Panc1 (cell line): ENCODE results near the gene ZYX. TPM values are rescaled to one million over a fixed set of nuclear protein-coding genes. Genes with fewer than 3 reads are reported as not detected.

Source experiments
- ATAC-seq: fragments of 200-7000 bp; cut with Tn5 transposase; 2 replicates; pipeline ENCODE4 v1.9.1; 2020; ENCODE audit warnings: mild to moderate bottlenecking, moderate library complexity
- BruUV-seq: library from RNA; stranded (reverse); fragments of 400-500 nt; replicated peaks from 2 replicates; lab custom pipeline; 2021; lab: Mats Ljungman, UMichigan
- CTCF ChIA-PET: fragments of 300-600 bp; sonication (Branson Sonifier 250); formaldehyde crosslinking; loops from one replicate; lab custom pipeline; 2022; ENCODE audit warnings: antibody characterized with exemption; lab: Charles Lee
- POLR2A ChIA-PET: fragments of 300-600 bp; sonication (Branson Sonifier 250); formaldehyde crosslinking; loops from one replicate; lab custom pipeline; 2022; ENCODE audit warnings: antibody characterized with exemption; lab: Charles Lee
- DNase-seq: peaks from one replicate; pipeline ENCODE4 v3.0.0-alpha.2; 2010; ENCODE audit warnings: low read depth, low spot score
- H3K27ac ChIP-seq: 2 replicates; pipeline ENCODE4 v1.5.1; 2011; ENCODE audit warnings: mild to moderate bottlenecking, low read length, inconsistent platforms
- H3K27me3 ChIP-seq: fragments of 200-500 bp; sonication (Bioruptor generic); 2 replicates; pipeline ENCODE4 v1.6.0; 2014; ENCODE audit warnings: low read length, inconsistent platforms; ENCODE audit not compliant: control insufficient read depth, insufficient read depth
- H3K36me3 ChIP-seq: fragments of 200-500 bp; sonication (Bioruptor generic); 2 replicates; pipeline ENCODE4 v1.5.1; 2014; ENCODE audit warnings: inconsistent platforms, mild to moderate bottlenecking, low read length, moderate library complexity; ENCODE audit not compliant: control insufficient read depth, insufficient read depth
- H3K4me1 ChIP-seq: 2 replicates; pipeline ENCODE4 v1.5.1; 2011; ENCODE audit warnings: inconsistent platforms, mild to moderate bottlenecking, low read length, moderate library complexity; ENCODE audit not compliant: control insufficient read depth, insufficient read depth
- H3K4me3 ChIP-seq, 2 experiments: 2 replicates each; pipeline ENCODE4 v1.5.1; 2011 to 2012; ENCODE audit warnings: low read depth in 2 of 2, low read length in 2 of 2, mild to moderate bottlenecking in 2 of 2, inconsistent platforms in 1 of 2, moderate library complexity in 1 of 2
- H3K9me3 ChIP-seq: fragments of 200-500 bp; sonication (Bioruptor generic); 2 replicates; pipeline ENCODE4 v1.5.1; 2014; ENCODE audit warnings: low read depth, mild to moderate bottlenecking, inconsistent platforms, low read length, moderate library complexity; ENCODE audit not compliant: control insufficient read depth, insufficient read depth
- CTCF ChIP-seq: fragments of 450-650 bp; IDR thresholded peaks from 2 replicates; pipeline ENCODE4 v1.5.1; 2017; ENCODE audit warnings: mild to moderate bottlenecking
- POLR2AphosphoS5 ChIP-seq: IDR thresholded peaks from 2 replicates; pipeline ENCODE4 v1.6.1; 2012; ENCODE audit warnings: mild to moderate bottlenecking, low read depth, low read length, moderate library complexity
- SIN3A ChIP-seq: IDR thresholded peaks from 2 replicates; pipeline ENCODE4 v1.6.1; 2012; ENCODE audit warnings: low read depth, mild to moderate bottlenecking, low read length, moderate library complexity, borderline replicate concordance; ENCODE audit not compliant: insufficient read depth
- TCF7L2 ChIP-seq: IDR thresholded peaks from 2 replicates; pipeline ENCODE4 v1.6.1; 2011; ENCODE audit warnings: mild to moderate bottlenecking, low read depth, low read length, inconsistent platforms
- in situ Hi-C: cut with HindIII; loops from 2 replicates; pipeline ENCODE4 v1.10.0; 2016; ENCODE audit warnings: low sequenced_read_pairs, low pct_unique_long_range_greater_than_20kb
- intact Hi-C: fragments of 100-400 bp; cut with micrococcal nuclease; formaldehyde crosslinking; loops from one replicate; pipeline ENCODE4 v1.10.0; 2022; ENCODE audit not compliant: unreplicated experiment
- total RNA-seq: library from RNA; stranded (reverse); gene quantifications from one replicate; pipeline ENCODE4 v1.2.1, GENCODE V29; 2021; ENCODE audit not compliant: unreplicated experiment
- TF ChIP-seq, protein P1 (sequence below), 2 experiments: IDR thresholded peaks; 2 replicates each; pipeline ENCODE4 v1.6.1; 2011 to 2012; ENCODE audit warnings: low read depth in 2 of 2, control low read depth in 1 of 2, low read length in 1 of 2, mild to moderate bottlenecking in 1 of 2, moderate library complexity in 1 of 2; ENCODE audit not compliant: insufficient read depth in 1 of 2

Gene ZYX
- total RNA-seq, 1 experiment from 2014 or later, result 169 TPM

DNA sequence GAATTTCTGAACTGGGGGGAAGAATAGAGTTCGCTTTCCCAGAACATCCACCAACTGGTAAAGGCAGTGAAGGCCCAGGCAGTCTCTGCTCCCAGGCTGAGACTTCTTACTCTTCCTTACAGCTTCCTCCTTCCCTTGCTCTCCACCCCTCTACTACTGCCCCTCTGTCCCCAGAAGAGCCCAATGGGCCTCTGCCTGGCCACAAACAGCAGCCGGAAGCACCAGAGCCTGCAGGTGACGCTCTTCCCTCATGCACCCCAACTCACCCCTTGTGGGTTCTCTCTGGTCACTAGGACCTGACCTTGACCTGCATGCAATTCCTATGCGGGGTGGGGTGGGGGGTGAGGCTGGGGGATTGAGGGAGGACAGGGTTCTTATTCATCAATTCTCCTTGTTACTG is 35.1 kb upstream of the ZYX start:
- no peak for TF ChIP-seq POLR2AphosphoS5
- no peak for TF ChIP-seq TCF7L2
- TF ChIP-seq, protein P1, sequence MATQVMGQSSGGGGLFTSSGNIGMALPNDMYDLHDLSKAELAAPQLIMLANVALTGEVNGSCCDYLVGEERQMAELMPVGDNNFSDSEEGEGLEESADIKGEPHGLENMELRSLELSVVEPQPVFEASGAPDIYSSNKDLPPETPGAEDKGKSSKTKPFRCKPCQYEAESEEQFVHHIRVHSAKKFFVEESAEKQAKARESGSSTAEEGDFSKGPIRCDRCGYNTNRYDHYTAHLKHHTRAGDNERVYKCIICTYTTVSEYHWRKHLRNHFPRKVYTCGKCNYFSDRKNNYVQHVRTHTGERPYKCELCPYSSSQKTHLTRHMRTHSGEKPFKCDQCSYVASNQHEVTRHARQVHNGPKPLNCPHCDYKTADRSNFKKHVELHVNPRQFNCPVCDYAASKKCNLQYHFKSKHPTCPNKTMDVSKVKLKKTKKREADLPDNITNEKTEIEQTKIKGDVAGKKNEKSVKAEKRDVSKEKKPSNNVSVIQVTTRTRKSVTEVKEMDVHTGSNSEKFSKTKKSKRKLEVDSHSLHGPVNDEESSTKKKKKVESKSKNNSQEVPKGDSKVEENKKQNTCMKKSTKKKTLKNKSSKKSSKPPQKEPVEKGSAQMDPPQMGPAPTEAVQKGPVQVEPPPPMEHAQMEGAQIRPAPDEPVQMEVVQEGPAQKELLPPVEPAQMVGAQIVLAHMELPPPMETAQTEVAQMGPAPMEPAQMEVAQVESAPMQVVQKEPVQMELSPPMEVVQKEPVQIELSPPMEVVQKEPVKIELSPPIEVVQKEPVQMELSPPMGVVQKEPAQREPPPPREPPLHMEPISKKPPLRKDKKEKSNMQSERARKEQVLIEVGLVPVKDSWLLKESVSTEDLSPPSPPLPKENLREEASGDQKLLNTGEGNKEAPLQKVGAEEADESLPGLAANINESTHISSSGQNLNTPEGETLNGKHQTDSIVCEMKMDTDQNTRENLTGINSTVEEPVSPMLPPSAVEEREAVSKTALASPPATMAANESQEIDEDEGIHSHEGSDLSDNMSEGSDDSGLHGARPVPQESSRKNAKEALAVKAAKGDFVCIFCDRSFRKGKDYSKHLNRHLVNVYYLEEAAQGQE (IDR thresholded peaks at IDR 0.05; ENCODE audit: insufficient read depth in 1 of 2, low read depth in 2 of 2, low read length in 1 of 2), result no peak
- no peak for TF ChIP-seq CTCF
- ChIA-PET CTCF (no interaction called here), POLR2A (interaction anchor here (0.6 kb wide), 1 partner anchor 9 kb away, joined by 11 read pairs; no protein-coding TSS in a partner anchor)
- no peaks in the 10 kb centered on the region for H3K4me1 ChIP-seq
- H3K36me3 ChIP-seq, result no peaks in the 10 kb centered on the region
- ATAC-seq (peak; percentile 27; the same call in 1 of the 2 replicates), DNase-seq (no peak)
- in situ Hi-C loops, result no loop called here
- peak overlapping the region in 1 of 2 experiments; percentile 29; a peak in 2 of 4 replicates for H3K4me3 ChIP-seq
- no peaks in the 10 kb centered on the region for H3K9me3 ChIP-seq
- no TSS peak for BruUV-seq
- intact Hi-C loops, result no loop called here
- H3K27me3 ChIP-seq, result peaks cover 14% of the 10 kb centered on the region
- no peak overlapping the region for H3K27ac ChIP-seq

GRCh38 chr7:143347950-143348349 is 33.2 kb upstream of the ZYX start:
- DNase-seq (no peak), ATAC-seq (no peak)
- no peaks in the 10 kb centered on the region for H3K36me3 ChIP-seq
- POLR2A ChIA-PET, result no interaction called here
- intact Hi-C loops (no loop called here), in situ Hi-C loops (no loop called here)
- no peaks in the 10 kb centered on the region for H3K4me1 ChIP-seq
- H3K27ac ChIP-seq, result no peak overlapping the region
- peaks cover 14% of the 10 kb centered on the region for H3K27me3 ChIP-seq
- TF ChIP-seq SIN3A, result no peak
- no peak for TF ChIP-seq CTCF
- no peak for TF ChIP-seq POLR2AphosphoS5
- no peak for TF ChIP-seq TCF7L2
- TF ChIP-seq, protein P1 (IDR thresholded peaks at IDR 0.05; ENCODE audit: insufficient read depth in 1 of 2, low read depth in 2 of 2, low read length in 1 of 2), result no peak
- no peak overlapping the region for H3K4me3 ChIP-seq
- no peaks in the 10 kb centered on the region for H3K9me3 ChIP-seq
- no TSS peak for BruUV-seq
- CTCF ChIA-PET, result no interaction called here
